Colonic mucosa (tissue), 4 donors: ENCODE measurements around the gene JAKMIP3. TPM values are rescaled to one million over a fixed set of nuclear protein-coding genes. Genes with fewer than 3 reads are reported as not detected.
A peak's percentile ranks its signal among the peaks of the same experiment; 100 is the strongest.

ENCODE experiments used
- DNase-seq: peaks from one replicate; pipeline ENCODE4 v3.0.0-alpha.2; 2020
- H3K27ac ChIP-seq: fragments of 200-600 bp; one replicate; pipeline ENCODE4 v1.8.0; 2021
- H3K27me3 ChIP-seq: fragments of 200-600 bp; one replicate; pipeline ENCODE4 v1.8.0; 2021
- H3K36me3 ChIP-seq: fragments of 200-600 bp; one replicate; pipeline ENCODE4 v1.8.0; 2021
- H3K4me1 ChIP-seq: fragments of 200-600 bp; one replicate; pipeline ENCODE4 v1.8.0; 2021; ENCODE audit warnings: mild to moderate bottlenecking
- H3K4me3 ChIP-seq: fragments of 200-600 bp; one replicate; pipeline ENCODE4 v1.8.0; 2021
- H3K9ac ChIP-seq, 2 donors: one replicate each; pipeline ENCODE4 v1.7.0; 2013; ENCODE audit warnings: control low read depth in 2 of 2, low read depth in 2 of 2, low read length in 2 of 2
- H3K9me3 ChIP-seq: fragments of 200-600 bp; one replicate; pipeline ENCODE4 v1.8.0; 2021
- intact Hi-C: fragments of 100-400 bp; cut with DNase I; formaldehyde crosslinking; loops from one replicate; pipeline ENCODE4 v1.14.1; 2022
- total RNA-seq, 2 donors: library from RNA; stranded (reverse); fragmentation: NEBNext Ultra II Directional in 1 of 2; extraction: Animal tissue kit (Norgen Biotek cat#: 25700) in 1 of 2; gene quantifications; one replicate each; pipeline ENCODE4 v1.2.1, GENCODE V29; 2021
- TF ChIP-seq, protein P1 (sequence below): fragments of 200-600 bp; IDR thresholded peaks from one replicate; pipeline ENCODE4 v1.8.0; 2022; ENCODE audit warnings: antibody characterized with exemption, mild to moderate bottlenecking
- donor health status: healthy.
- donor health status: DM: no; HTN: no; CAD: no.
- donor health status: DM: no; HTN: no; CAD: no.

JAKMIP3 gene
- total RNA-seq, 2 donors from 2014 or later: 0.10 to 0.27 TPM

DNA sequence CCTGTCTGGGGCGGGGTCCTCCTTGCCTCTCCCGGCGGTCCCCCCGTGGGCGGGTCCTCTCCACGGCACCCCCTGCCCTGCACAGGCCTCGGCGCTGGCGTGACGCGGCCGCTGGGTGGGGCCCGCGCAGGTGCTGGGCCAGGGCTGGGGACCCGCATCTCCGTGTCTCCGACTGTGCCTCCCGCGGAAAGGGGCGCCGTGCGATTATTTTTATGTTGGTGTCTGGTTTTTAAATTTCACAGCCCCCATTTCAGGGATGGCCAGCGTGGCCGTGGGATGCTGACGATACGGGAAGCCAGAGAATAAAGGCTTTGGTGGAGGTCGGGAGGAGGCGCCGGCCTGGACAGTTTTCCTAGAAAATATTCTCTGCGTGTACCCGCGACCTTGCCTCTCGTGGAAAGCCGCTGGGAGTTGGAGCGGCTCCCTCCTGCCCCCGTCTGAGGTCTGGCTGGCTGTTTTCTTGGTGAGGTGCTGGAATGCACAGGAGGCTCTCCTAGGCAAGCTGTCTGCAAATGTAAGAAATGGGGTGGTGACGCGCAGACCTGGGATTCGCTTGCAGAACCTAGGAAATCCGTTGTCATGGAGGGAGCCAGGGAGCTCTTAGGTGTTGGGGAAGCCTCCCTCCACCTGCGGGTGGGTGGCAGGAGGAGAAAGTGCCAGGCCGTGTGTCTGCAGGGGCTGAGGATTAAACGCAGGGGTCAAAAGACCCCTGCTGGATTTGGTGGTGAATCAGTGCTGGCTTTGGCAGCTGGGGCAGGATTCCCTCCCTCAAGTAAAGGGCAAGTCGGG is 28.7 kb upstream of the JAKMIP3 start:
- intact Hi-C loops: no loop called here
- TF ChIP-seq, protein P1, sequence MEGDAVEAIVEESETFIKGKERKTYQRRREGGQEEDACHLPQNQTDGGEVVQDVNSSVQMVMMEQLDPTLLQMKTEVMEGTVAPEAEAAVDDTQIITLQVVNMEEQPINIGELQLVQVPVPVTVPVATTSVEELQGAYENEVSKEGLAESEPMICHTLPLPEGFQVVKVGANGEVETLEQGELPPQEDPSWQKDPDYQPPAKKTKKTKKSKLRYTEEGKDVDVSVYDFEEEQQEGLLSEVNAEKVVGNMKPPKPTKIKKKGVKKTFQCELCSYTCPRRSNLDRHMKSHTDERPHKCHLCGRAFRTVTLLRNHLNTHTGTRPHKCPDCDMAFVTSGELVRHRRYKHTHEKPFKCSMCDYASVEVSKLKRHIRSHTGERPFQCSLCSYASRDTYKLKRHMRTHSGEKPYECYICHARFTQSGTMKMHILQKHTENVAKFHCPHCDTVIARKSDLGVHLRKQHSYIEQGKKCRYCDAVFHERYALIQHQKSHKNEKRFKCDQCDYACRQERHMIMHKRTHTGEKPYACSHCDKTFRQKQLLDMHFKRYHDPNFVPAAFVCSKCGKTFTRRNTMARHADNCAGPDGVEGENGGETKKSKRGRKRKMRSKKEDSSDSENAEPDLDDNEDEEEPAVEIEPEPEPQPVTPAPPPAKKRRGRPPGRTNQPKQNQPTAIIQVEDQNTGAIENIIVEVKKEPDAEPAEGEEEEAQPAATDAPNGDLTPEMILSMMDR: no peak
- H3K4me1 ChIP-seq: no peaks in the 10 kb centered on the region
- no peak for DNase-seq
- H3K9ac ChIP-seq: no peak overlapping the region
- no peaks in the 10 kb centered on the region for H3K9me3 ChIP-seq
- H3K27me3 ChIP-seq: peaks cover 22% of the 10 kb centered on the region
- H3K4me3 ChIP-seq: peak overlapping the region; percentile 7
- H3K27ac ChIP-seq: no peak overlapping the region
- H3K36me3 ChIP-seq: no peaks in the 10 kb centered on the region

DNA sequence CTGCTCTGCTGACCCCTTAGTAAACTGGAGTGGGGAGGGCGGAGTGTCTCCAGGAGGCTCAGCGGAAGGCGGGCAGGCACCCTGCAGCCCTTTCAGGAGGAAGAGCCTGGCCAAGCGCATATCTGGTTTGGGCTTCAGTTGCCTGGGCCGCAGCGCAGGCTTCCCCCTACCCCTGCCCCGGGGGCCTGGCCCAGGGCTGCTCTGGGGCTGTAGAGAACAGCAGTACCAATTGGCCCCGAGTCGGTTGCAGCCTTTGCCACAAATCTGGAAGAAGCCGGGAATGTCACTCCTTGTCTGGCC is 28.1 kb upstream of the JAKMIP3 start:
- Histone ChIP-seq H3K27me3 (peaks cover 22% of the 10 kb centered on the region), H3K4me3 (no peak overlapping the region), H3K4me1 (no peaks in the 10 kb centered on the region), H3K36me3 (no peaks in the 10 kb centered on the region), H3K9ac (no peak overlapping the region), H3K9me3 (no peaks in the 10 kb centered on the region), H3K27ac (no peak overlapping the region)
- TF ChIP-seq, protein P1: no peak
- intact Hi-C loops: no loop called here
- DNase-seq: no peak

DNA sequence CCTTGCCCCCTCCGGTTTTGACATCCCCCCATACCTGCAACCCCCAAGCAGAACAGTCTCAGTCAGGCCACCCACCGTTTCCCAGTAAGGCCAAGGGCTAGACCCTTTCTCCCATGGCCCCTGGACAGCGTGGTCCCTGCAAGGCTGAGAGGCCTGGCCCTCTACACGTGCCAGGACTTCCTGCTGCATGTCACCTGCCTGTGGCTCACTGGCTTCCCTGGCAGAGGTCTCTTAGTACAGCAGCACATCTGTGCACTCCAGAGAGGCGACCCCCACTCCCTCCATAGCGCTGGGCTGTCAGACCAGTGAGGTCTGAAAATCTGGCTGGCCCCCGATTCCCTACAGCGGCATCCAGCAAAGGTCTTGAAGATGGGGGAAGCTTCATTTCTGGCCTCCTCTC is 26.4 kb upstream of the JAKMIP3 start:
- TF ChIP-seq, protein P1: no peak
- Histone ChIP-seq H3K36me3 (no peaks in the 10 kb centered on the region), H3K27me3 (peaks cover 22% of the 10 kb centered on the region), H3K4me3 (no peak overlapping the region), H3K9ac (no peak overlapping the region), H3K9me3 (no peaks in the 10 kb centered on the region), H3K27ac (no peak overlapping the region), H3K4me1 (no peaks in the 10 kb centered on the region)
- intact Hi-C loops: no loop called here
- DNase-seq: no peak

GRCh38 chr10:132040046-132040445 is 25.7 kb upstream of the JAKMIP3 start:
- DNase-seq: no peak
- intact Hi-C loops: no loop called here
- no peak overlapping the region for H3K4me3 ChIP-seq
- no peaks in the 10 kb centered on the region for H3K36me3 ChIP-seq
- H3K9me3 ChIP-seq: no peaks in the 10 kb centered on the region
- TF ChIP-seq, protein P1: no peak
- H3K4me1 ChIP-seq: no peaks in the 10 kb centered on the region
- H3K27ac ChIP-seq: no peak overlapping the region
- H3K9ac ChIP-seq: no peak overlapping the region
- H3K27me3 ChIP-seq: peaks cover 22% of the 10 kb centered on the region

DNA sequence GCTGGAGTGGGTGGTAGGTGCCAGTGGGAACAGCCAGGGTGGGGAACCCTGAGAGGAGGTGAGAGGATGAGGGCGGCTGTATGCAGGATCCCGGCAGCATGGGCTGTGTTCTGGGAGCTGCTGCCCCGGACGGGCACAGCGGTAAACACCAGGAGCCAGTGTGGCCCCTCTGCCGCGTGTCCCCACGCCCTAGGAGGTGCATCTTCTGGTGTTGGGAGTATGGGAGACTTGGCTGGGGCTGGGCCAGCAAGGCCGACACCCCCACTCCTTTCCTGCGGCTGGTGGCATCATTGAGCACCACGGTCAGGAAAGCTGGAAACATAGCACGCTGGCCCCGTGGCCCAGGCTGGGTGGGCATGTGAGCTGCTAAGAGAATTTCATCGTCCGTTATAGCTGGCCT is 24.4 kb upstream of the JAKMIP3 start:
- DNase-seq: no peak
- Histone ChIP-seq H3K4me1 (no peaks in the 10 kb centered on the region), H3K27me3 (peaks cover 14% of the 10 kb centered on the region), H3K27ac (no peak overlapping the region), H3K4me3 (no peak overlapping the region), H3K9me3 (no peaks in the 10 kb centered on the region), H3K36me3 (no peaks in the 10 kb centered on the region), H3K9ac (no peak overlapping the region)
- intact Hi-C loops: no loop called here
- TF ChIP-seq, protein P1: no peak
